Epithelial cell of proximal tubule (primary cell): ENCODE results near the gene LRP5. TPM values are rescaled to one million over a fixed set of nuclear protein-coding genes. Genes with fewer than 3 reads are reported as not detected.
"Not testable (repeated sequence)": the region's sequence is repeated elsewhere in the genome, so short reads cannot be mapped to it uniquely, and the experiment has no call there.

Experiments used
- DNase-seq: peaks from one replicate; pipeline ENCODE4 v3.0.0-alpha.2; 2011; ENCODE audit warnings: low read depth
- H3K4me3 ChIP-seq: 2 replicates; pipeline ENCODE4 v1.5.1; 2011; ENCODE audit warnings: low read depth, mild to moderate bottlenecking, low read length
- total RNA-seq: library from RNA; depleted of rRNA; stranded (reverse); fragments of >200 nt; gene quantifications from 2 replicates; pipeline ENCODE4 v1.2.3, GENCODE V29; 2015
- TF ChIP-seq, protein P1 (sequence below): conservative IDR thresholded peaks from 2 replicates; pipeline ENCODE4 v1.5.1; 2012; ENCODE audit warnings: low read depth, mild to moderate bottlenecking, low read length

Gene LRP5
- total RNA-seq, 1 donor from 2014 or later = 22.4 TPM

DNA sequence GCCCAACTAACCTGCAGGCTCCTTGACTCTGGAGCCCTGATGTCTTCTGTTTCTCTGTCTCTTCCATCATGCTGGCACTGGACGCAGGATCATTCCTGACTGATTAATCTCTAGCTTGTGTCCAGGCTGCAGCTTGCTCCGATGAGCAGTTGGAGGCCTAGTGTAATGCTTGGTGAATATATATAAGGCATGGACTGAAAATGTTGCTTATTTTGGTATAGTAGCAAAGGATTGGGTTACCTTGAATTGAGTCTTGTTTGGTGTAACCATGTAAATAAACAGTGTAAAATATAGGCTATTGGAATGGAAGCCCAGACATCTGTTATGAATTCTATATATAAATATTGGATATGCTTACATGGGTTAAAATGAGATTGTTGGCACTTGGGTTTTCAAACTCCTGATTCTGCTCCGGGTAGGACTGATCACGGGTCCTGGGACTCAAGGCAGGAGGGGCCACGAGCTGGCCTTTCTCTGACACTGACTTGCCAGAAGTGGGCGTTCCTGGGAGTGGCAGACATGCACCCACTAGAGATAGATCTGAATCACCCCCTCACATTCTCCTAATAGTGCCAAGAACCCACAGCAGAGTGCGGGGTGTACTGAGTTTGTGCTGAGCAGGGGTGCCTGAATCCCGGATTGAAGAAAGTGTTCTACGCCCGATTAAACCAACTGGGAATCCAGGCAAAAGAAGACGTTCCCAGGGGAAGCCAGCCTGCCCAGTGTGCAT lies 25.8 kb downstream of the LRP5 start:
- TF ChIP-seq, protein P1, sequence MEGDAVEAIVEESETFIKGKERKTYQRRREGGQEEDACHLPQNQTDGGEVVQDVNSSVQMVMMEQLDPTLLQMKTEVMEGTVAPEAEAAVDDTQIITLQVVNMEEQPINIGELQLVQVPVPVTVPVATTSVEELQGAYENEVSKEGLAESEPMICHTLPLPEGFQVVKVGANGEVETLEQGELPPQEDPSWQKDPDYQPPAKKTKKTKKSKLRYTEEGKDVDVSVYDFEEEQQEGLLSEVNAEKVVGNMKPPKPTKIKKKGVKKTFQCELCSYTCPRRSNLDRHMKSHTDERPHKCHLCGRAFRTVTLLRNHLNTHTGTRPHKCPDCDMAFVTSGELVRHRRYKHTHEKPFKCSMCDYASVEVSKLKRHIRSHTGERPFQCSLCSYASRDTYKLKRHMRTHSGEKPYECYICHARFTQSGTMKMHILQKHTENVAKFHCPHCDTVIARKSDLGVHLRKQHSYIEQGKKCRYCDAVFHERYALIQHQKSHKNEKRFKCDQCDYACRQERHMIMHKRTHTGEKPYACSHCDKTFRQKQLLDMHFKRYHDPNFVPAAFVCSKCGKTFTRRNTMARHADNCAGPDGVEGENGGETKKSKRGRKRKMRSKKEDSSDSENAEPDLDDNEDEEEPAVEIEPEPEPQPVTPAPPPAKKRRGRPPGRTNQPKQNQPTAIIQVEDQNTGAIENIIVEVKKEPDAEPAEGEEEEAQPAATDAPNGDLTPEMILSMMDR = no peak

DNA sequence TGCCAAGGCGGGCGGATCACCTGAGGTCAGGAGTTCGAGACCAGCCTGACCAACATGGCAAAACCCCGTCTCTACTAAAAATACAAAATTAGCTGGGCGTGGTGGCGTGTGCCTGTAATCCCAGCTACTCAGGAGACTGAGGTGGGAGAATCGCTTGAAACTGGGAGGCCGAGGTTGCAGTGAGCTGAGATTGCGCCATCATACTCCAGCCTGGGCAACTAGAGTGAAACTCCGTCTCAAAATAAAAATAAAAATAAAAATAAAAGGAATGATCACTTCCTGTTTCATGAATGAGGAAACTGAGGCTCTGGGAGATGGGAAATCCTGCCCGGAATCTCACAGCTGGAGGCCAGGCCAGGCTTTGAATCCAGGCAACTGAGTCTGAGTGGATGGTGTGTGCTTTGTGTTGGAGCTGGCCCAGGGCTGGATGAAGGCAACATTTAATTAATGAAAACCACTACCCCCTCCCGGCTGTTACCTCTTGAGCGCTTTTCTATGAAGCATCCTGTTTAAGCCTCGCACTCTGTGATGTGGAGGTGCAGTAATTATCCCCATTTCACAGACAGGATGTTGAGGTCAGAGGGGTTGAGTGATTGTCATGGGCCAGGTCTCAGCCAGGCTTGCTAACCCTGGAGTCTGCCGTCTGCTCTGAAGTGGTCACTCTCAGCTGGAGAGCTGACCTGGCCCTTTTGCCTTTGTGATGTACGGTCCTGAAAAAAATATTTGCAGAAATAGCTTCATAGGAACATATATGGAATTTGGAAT lies 27.8 kb downstream of the LRP5 start:
- no peak overlapping the region for H3K4me3 ChIP-seq
- TF ChIP-seq, protein P1 = no peak
- no peak for DNase-seq

More for the DNA sequence above, 25.8 kb downstream of the LRP5 start:
- no peak for DNase-seq
- no peak overlapping the region for H3K4me3 ChIP-seq

DNA sequence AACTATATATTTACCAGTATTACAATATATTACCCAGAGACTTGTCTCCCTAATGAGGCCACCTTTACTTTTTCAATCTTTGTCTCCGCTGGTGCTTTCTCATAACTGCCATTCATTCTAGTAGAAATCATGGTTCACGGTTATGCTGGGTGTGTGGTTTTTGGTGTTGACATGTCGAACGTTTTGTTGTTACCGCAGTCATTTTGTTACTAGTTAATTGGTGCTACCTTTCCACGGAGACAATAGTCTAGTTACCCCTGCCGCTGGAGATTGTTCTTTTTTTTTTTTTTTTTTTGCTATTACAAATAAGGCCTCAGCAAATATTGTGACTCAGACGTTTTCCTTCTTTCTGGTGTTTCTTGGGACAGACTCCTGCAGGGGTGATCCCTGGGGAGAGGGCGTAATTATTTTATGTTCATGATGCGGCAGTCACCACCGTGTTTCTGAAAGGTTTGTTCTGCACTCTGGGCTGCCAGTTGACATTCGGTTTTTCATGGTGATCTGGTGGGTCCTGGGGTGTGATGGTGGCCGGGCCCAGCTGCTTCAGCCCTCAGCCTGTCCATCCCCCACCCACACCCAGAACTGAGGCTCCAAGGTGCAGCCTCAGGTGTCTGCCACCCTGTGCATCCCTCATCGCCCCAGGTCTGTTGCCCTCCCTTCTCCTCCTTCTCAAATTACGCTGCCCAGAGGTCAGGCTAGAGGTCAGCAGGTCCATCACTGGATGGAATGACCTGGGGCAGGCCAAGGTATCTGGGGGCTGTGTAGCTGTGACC lies 28.6 kb downstream of the LRP5 start:
- TF ChIP-seq, protein P1 = no peak
- no peak overlapping the region for H3K4me3 ChIP-seq
- DNase-seq = no peak

DNA sequence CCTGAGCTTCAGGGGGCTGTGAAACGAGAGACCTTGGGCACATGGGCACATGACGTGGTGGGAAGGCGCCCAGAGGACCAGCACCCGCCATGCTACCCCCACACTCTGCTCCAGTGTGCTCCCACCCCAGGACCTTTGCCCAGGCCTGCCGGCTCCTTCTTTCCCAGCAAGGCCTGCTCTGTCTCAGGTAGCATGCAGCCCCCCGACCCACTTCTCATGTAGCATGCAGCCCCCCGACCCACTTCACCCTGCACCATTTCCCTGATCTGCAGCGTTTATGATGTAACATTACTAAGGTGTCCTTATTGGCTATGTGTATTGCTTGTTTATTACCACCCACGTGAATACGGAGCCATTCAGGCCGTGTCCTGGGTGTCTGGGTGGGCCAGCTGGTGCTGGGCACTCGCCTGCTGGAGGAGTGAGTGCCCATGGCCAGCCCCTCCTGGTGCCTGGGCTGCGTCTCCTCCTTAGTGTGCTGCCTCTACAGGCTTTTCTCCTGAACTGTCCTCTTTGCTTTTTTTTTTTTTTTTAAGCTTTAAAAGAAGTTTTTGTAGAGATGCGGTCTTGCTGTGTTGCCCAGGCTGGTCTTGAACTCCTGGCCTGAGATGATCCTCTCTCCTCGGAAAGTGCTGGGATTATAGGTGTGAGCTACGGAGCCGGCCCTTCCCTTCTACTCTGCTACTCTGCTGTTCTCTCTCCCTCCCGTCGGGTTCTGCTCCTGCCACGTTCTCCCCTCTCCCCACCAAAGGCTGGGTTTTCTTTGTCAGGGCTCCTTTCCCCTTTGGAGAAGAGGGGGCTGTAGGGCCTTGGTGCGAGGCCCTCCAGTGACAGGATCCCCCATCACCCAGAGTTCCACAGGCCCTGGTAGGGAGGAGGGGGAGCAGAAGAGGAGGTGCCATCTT lies 29.4 kb downstream of the LRP5 start:
- no peak for DNase-seq
- H3K4me3 ChIP-seq = no peak overlapping the region
- TF ChIP-seq, protein P1 = peak; percentile 11

DNA sequence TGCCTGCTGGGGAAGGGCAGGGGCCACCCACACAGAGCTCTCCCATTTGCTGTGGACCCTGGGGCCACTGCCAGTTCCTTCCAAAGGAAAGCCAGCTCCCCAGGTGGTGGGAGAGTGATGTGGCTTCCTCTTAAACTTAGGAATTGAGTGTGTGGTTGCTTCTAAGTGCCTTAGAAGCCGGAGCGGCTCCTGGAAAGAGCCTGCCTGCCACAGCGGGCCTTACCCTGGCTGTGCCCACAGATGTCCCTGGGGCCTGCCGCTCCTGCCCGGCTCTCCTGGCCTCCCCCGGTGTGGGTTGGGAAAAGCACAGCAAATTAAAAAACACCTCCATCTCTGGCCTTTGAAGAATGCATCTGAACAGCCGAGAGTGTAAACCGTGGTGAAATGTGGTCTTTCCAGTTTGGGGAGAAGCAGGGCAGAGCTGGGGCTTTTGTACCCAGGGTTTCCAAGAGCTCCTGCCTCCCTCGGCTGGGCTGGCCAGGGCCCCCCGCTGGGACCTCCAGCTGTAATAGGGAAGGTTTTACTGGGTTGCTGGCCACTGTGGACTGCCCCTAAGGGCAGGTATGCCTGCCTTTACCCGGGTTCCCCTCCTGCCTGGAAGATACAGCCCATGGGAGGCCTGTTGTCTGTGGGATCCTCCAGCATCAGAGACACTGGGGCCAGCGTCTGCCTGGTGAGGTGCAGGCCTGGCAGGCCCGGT lies 30.2 kb downstream of the LRP5 start:
- H3K4me3 ChIP-seq = no peak overlapping the region
- DNase-seq = no peak
- TF ChIP-seq, protein P1 = no peak

DNA sequence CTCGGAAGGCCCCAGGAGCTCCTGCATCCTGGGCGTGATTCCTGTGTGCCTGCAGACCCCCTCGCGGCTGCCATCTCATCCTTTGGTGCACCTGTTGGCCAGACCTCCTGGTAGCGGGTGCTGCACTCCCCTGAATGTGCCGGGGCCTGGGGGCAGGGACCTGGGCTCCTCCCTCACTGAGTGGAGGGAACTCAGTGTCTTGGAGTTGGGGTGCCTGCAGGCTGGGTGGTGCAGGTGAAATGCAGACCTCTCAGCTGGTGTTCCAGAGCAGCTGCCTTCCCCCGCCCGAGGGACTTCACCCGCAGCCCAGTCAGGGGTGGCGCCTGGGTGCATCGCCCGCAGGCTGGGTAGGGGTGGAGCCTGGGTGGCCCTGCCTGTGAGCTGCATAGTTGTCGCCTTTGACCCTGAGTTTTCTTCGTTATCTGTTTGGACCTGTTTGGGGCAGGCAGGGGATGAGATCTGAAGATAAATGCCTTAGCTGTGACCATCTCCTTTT lies 31.4 kb downstream of the LRP5 start:
- H3K4me3 ChIP-seq = no peak overlapping the region
- DNase-seq = no peak
- TF ChIP-seq, protein P1 = no peak

DNA sequence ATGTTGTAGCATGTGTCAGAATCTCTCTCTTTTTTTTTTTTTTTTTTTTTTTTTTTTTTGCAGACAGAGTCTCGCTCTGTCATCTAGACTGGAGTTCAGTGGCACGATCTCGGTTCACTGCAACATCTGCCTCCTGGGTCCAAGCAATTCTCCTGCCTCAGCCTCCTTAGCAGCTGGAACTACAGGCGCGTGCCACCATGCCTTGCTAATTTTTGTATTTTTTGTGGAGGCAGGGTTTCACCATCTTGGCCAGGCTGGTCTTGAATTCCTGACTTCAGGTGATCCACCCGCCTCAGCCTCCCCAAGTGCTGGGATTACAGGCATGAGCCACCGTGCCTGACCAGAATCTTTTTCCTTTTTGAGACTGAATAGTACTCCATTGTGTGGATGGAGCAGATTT lies 32.4 kb downstream of the LRP5 start:
- H3K4me3 ChIP-seq = not testable (repeated sequence)

More for the DNA sequence above, 32.4 kb downstream of the LRP5 start:
- not testable (repeated sequence) for DNase-seq
